HG03108 (cell line): Measurements from ENCODE around the gene PRKCB.
"Not testable (repeated sequence)": the region's sequence is repeated elsewhere in the genome, so short reads cannot be mapped to it uniquely, and the experiment has no call there.

Experiments
- ATAC-seq: cut with Tn5 transposase; IDR thresholded peaks from one replicate; pipeline ENCODE4 v1.9.1; 2021; ENCODE audit warnings: moderate library complexity; ENCODE audit not compliant: unreplicated experiment

PRKCB gene

GRCh38 chr16:24075302-24075701, 239.5 kb downstream of the PRKCB start:
- no peak for ATAC-seq

- ATAC-seq: peak; percentile 69
These were observed 240.3 kb downstream of the PRKCB start for GRCh38 chr16:24075931-24076716.

- ATAC-seq: no peak
These were observed 241.5 kb downstream of the PRKCB start for GRCh38 chr16:24077292-24077691.

- no peak for ATAC-seq
These were observed 242.2 kb downstream of the PRKCB start for GRCh38 chr16:24077966-24078365.

GRCh38 chr16:24085666-24086065, 249.9 kb downstream of the PRKCB start:
- no peak for ATAC-seq

- no peak for ATAC-seq
These were observed 252.2 kb downstream of the PRKCB start for GRCh38 chr16:24087891-24088410.

GRCh38 chr16:24088767-24089166, 253.0 kb downstream of the PRKCB start:
- ATAC-seq: no peak

- ATAC-seq: no peak
These were observed 255.3 kb downstream of the PRKCB start for GRCh38 chr16:24091125-24091524.

GRCh38 chr16:24093049-24093448, 257.3 kb downstream of the PRKCB start:
- ATAC-seq: no peak

GRCh38 chr16:24094660-24095059, 258.9 kb downstream of the PRKCB start:
- ATAC-seq: no peak

GRCh38 chr16:24098896-24099295, 263.1 kb downstream of the PRKCB start:
- no peak for ATAC-seq

GRCh38 chr16:24101431-24101830, 265.6 kb downstream of the PRKCB start:
- ATAC-seq: no peak

- ATAC-seq: no peak
These were observed 266.5 kb downstream of the PRKCB start for GRCh38 chr16:24102209-24102660.

GRCh38 chr16:24105471-24105870, 269.7 kb downstream of the PRKCB start:
- not testable (repeated sequence) for ATAC-seq

- not testable (repeated sequence) for ATAC-seq
These were observed 272.3 kb downstream of the PRKCB start for GRCh38 chr16:24108090-24108489.

GRCh38 chr16:24111724-24112302, 276.0 kb downstream of the PRKCB start:
- no peak for ATAC-seq

GRCh38 chr16:24113115-24113745, 277.4 kb downstream of the PRKCB start:
- ATAC-seq: no peak

- no peak for ATAC-seq
These were observed 279.1 kb downstream of the PRKCB start for GRCh38 chr16:24114876-24115275.

- no peak for ATAC-seq
These were observed 280.4 kb downstream of the PRKCB start for GRCh38 chr16:24116046-24116776.

GRCh38 chr16:24116989-24117388, 281.2 kb downstream of the PRKCB start:
- no peak for ATAC-seq

- ATAC-seq: no peak
These were observed 281.9 kb downstream of the PRKCB start for GRCh38 chr16:24117680-24118079.
